ENCODE data around the gene ARHGAP8. TPM values are rescaled to one million over a fixed set of nuclear protein-coding genes. Genes with fewer than 3 reads are reported as not detected.

The ARHGAP8 gene
- total and polyA plus RNA-seq, 2 of the 13 experiments (the other 11 are each of a cell fraction or from before 2014, with no cell fraction given): 0.07 TPM; not detected in 1

- in situ Hi-C loops (cut with HindIII; ENCODE audit: extremely low pct_ligation_motif_present, low pct_unique_long_range_greater_than_20kb) (no loop called here), intact Hi-C loops (cut with micrococcal nuclease; ENCODE audit: unreplicated experiment) (no loop called here)
- Histone ChIP-seq H3K9me3 (ENCODE audit: low read length) (no peaks in the 10 kb centered on the region), H3K4me2 (ENCODE audit: low read depth, low read length) (no peak overlapping the region), H3K4me3 (replicated peaks in 1 of 3; ENCODE audit: insufficient read depth in 1 of 3, low read depth in 2 of 3, low read length in 3 of 3) (no peak overlapping the region), H3K36me3 (replicated peaks in 1 of 2; ENCODE audit: control insufficient read depth in 1 of 2, insufficient read depth in 2 of 2, low read length in 2 of 2) (peaks cover 10 to 16% of the 10 kb centered on the region in 2 experiments; a peak in 4 of 5 replicates), H3K27ac (ENCODE audit: extremely low read length, insufficient read depth, low read length) (peak overlapping the region; percentile 38), H3K4me1 (ENCODE audit: insufficient read depth, low read length) (peaks cover 16% of the 10 kb centered on the region), H3K79me2 (ENCODE audit: insufficient read depth, low read length) (no peaks in the 10 kb centered on the region), H4K20me1 (ENCODE audit: insufficient read depth, low read length) (0 out of 2 replicates have a peak, but pooled peaks cover 3% of the 10 kb centered on the region), H2AFZ (ENCODE audit: low read length) (no peak overlapping the region), H3K27me3 (ENCODE audit: control insufficient read depth in 1 of 2, insufficient read depth in 2 of 2, low read length in 2 of 2) (no peaks in the 10 kb centered on the region), H3K9ac (ENCODE audit: insufficient read depth, low read depth, low read length) (no peak overlapping the region)
- CTCF ChIA-PET (ENCODE audit: low intra/inter-chr PET ratio, low total read pairs): no interaction called here
- POLR2A ChIA-PET: no interaction called here
- peak; percentile 34 for ATAC-seq
- BruUV-seq (replicated peaks): no TSS peak
- FAIRE-seq: no peak
- DNase-seq (ENCODE audit: low spot score): no peak
- 73% methylated on average over 13 of the region's 21 CpGs for WGBS (ENCODE audit: low lambda C conversion rate)
- TF ChIP-seq PAXIP1 (CRISPR knock-in tag; conservative IDR thresholded peaks at IDR 0.05) (peak; percentile 60; the same call in 1 of the 2 replicates), HNF4G (IDR thresholded peaks at IDR 0.05; ENCODE audit: borderline replicate concordance, low read depth, low read length) (peak; percentile 57), HNF4G (CRISPR knock-in tag; IDR thresholded peaks at IDR 0.05; ENCODE audit: borderline replicate concordance, low read depth) (no peak), THAP11 (CRISPR knock-in tag; IDR thresholded peaks at IDR 0.05) (no peak), ZNF687 (CRISPR knock-in tag; IDR thresholded peaks at IDR 0.05) (peak; percentile 44), HNF4A (CRISPR knock-in tag; IDR thresholded peaks at IDR 0.05) (peak; percentile 85), HIVEP1 (CRISPR knock-in tag; IDR thresholded peaks at IDR 0.05) (0 out of 2 replicates have a peak, but pooled peaks have one; percentile 38), ZNF263 (CRISPR knock-in tag; IDR thresholded peaks at IDR 0.05) (0 out of 2 replicates have a peak, but pooled peaks have one; percentile 34), ZNF607 (CRISPR knock-in tag; IDR thresholded peaks at IDR 0.05; ENCODE audit: borderline replicate concordance) (no peak), CBFB (CRISPR knock-in tag; IDR thresholded peaks at IDR 0.05) (no peak), ZNF644 (CRISPR knock-in tag; IDR thresholded peaks at IDR 0.05; ENCODE audit: low read depth) (no peak), MTA1 (CRISPR knock-in tag; IDR thresholded peaks at IDR 0.05; ENCODE audit: borderline replicate concordance) (peak; percentile 70; the same call in 1 of the 2 replicates), ZBTB33 (CRISPR knock-in tag; IDR thresholded peaks at IDR 0.05) (no peak), HDAC1 (CRISPR knock-in tag; IDR thresholded peaks at IDR 0.05) (peak; percentile 49; the same call in 1 of the 2 replicates), PRMT3 (CRISPR knock-in tag; IDR thresholded peaks at IDR 0.05; ENCODE audit: borderline replicate concordance, low read depth) (no peak)
Measured at GRCh38 chr22:44728761-44729324, 23.5 kb upstream of the ARHGAP8 start.
